Astrocyte (in vitro differentiated cells and primary cell): ENCODE data around the gene CDKN1C. TPM values are rescaled to one million over a fixed set of nuclear protein-coding genes. Genes with fewer than 3 reads are reported as not detected.

Experiments used
- DNase-seq: peaks from one replicate; pipeline ENCODE4 v3.0.0-alpha.2; 2010; ENCODE audit warnings: low read depth
- FAIRE-seq: peaks from 2 replicates; lab custom pipeline; 2011; peaks lifted over from hg19 to GRCh38; lab: Jason Lieb, UNC
- H2AFZ ChIP-seq: 2 replicates; pipeline ENCODE4 v1.6.0; 2012; ENCODE audit warnings: low read depth, low read length, inconsistent platforms
- H3K27ac ChIP-seq: 2 replicates; pipeline ENCODE4 v1.5.1; 2011; ENCODE audit warnings: low read depth, low read length, inconsistent platforms
- H3K27me3 ChIP-seq: 2 replicates; pipeline ENCODE4 v1.6.0; 2011; ENCODE audit warnings: low read length, inconsistent platforms; ENCODE audit not compliant: insufficient read depth
- H3K36me3 ChIP-seq: 2 replicates; pipeline ENCODE4 v1.5.1; 2011; ENCODE audit warnings: low read length, inconsistent platforms; ENCODE audit not compliant: insufficient read depth
- H3K4me1 ChIP-seq: 2 replicates; pipeline ENCODE4 v1.5.1; 2011; ENCODE audit warnings: low read length, inconsistent platforms; ENCODE audit not compliant: insufficient read depth
- H3K4me2 ChIP-seq: 2 replicates; pipeline ENCODE4 v1.6.0; 2012; ENCODE audit warnings: low read length, inconsistent platforms
- H3K4me3 ChIP-seq: 2 replicates; pipeline ENCODE4 v1.5.1; 2011; ENCODE audit warnings: low read depth, mild to moderate bottlenecking, low read length, inconsistent platforms; ENCODE audit not compliant: insufficient read depth
- H3K79me2 ChIP-seq: 2 replicates; pipeline ENCODE4 v1.6.0; 2012; ENCODE audit warnings: mild to moderate bottlenecking, low read length, inconsistent platforms; ENCODE audit not compliant: insufficient read depth
- H3K9ac ChIP-seq: 2 replicates; pipeline ENCODE4 v1.6.0; 2012; ENCODE audit warnings: mild to moderate bottlenecking, low read length, inconsistent platforms
- H3K9me3 ChIP-seq: 2 replicates; pipeline ENCODE4 v1.5.1; 2012; ENCODE audit warnings: low read depth, mild to moderate bottlenecking, low read length, inconsistent platforms; ENCODE audit not compliant: insufficient read depth
- H4K20me1 ChIP-seq: 2 replicates; pipeline ENCODE4 v1.6.0; 2012; ENCODE audit warnings: low read length, inconsistent platforms; ENCODE audit not compliant: insufficient read depth
- H3K27ac Mint-ChIP-seq: one replicate; pipeline ENCODE4 v1.8.0; 2021; ENCODE audit warnings: mild to moderate bottlenecking, mixed read lengths; ENCODE audit not compliant: unreplicated experiment
- H3K27me3 Mint-ChIP-seq: one replicate; pipeline ENCODE4 v1.8.0; 2021; ENCODE audit warnings: low read depth, mixed read lengths; ENCODE audit not compliant: unreplicated experiment
- H3K36me3 Mint-ChIP-seq: one replicate; pipeline ENCODE4 v1.8.0; 2021; ENCODE audit warnings: low read depth, mixed read lengths; ENCODE audit not compliant: unreplicated experiment
- H3K4me1 Mint-ChIP-seq: one replicate; pipeline ENCODE4 v1.8.0; 2021; ENCODE audit warnings: low read depth, mixed read lengths; ENCODE audit not compliant: unreplicated experiment
- H3K4me3 Mint-ChIP-seq: one replicate; pipeline ENCODE4 v1.8.0; 2021; ENCODE audit warnings: mild to moderate bottlenecking, moderate library complexity, mixed read lengths; ENCODE audit not compliant: unreplicated experiment
- H3K9me3 Mint-ChIP-seq: one replicate; pipeline ENCODE4 v1.8.0; 2021; ENCODE audit warnings: mild to moderate bottlenecking, mixed read lengths; ENCODE audit not compliant: unreplicated experiment
- CTCF ChIP-seq: IDR thresholded peaks from 2 replicates; pipeline ENCODE4 v1.5.1; 2011; ENCODE audit warnings: low read depth, mild to moderate bottlenecking, inconsistent platforms, low read length, moderate library complexity; ENCODE audit not compliant: insufficient read depth
- EZH2 ChIP-seq: IDR thresholded peaks from 2 replicates; pipeline ENCODE4 v1.6.1; 2012; ENCODE audit warnings: mild to moderate bottlenecking, low read length, inconsistent platforms; ENCODE audit not compliant: insufficient read depth
- total RNA-seq: library from RNA; stranded (reverse); gene quantifications from 2 replicates; pipeline ENCODE4 v1.2.1, GENCODE V29; 2021

CDKN1C gene
- total RNA-seq, 1 donor from 2014 or later = 7.5 TPM

- DNase-seq = no peak
- Mint-ChIP-seq H3K4me3 (no peak overlapping the region), H3K27me3 (peaks cover 6% of the 10 kb centered on the region), H3K4me1 (peaks cover 13% of the 10 kb centered on the region), H3K36me3 (peaks cover 10% of the 10 kb centered on the region), H3K27ac (no peak overlapping the region), H3K9me3 (peaks cover 2% of the 10 kb centered on the region)
- peak overlapping the region; percentile 85 for H2AFZ ChIP-seq
- no peak for FAIRE-seq
- no peaks in the 10 kb centered on the region for H3K36me3 ChIP-seq
- peak overlapping the region; percentile 75 for H3K9ac ChIP-seq
- peak overlapping the region; percentile 54 for H3K4me3 ChIP-seq
- H3K4me2 ChIP-seq = peak overlapping the region; percentile 96
- no peaks in the 10 kb centered on the region for H3K79me2 ChIP-seq
- H3K9me3 ChIP-seq = no peaks in the 10 kb centered on the region
- H4K20me1 ChIP-seq = no peaks in the 10 kb centered on the region
- no peak overlapping the region for H3K27ac ChIP-seq
- peaks cover 34% of the 10 kb centered on the region for H3K4me1 ChIP-seq
- no peak for TF ChIP-seq CTCF
- TF ChIP-seq EZH2 = no peak
- no peaks in the 10 kb centered on the region for H3K27me3 ChIP-seq
Measured at GRCh38 chr11:2901196-2901796, 15.7 kb upstream of the CDKN1C start.

DNA sequence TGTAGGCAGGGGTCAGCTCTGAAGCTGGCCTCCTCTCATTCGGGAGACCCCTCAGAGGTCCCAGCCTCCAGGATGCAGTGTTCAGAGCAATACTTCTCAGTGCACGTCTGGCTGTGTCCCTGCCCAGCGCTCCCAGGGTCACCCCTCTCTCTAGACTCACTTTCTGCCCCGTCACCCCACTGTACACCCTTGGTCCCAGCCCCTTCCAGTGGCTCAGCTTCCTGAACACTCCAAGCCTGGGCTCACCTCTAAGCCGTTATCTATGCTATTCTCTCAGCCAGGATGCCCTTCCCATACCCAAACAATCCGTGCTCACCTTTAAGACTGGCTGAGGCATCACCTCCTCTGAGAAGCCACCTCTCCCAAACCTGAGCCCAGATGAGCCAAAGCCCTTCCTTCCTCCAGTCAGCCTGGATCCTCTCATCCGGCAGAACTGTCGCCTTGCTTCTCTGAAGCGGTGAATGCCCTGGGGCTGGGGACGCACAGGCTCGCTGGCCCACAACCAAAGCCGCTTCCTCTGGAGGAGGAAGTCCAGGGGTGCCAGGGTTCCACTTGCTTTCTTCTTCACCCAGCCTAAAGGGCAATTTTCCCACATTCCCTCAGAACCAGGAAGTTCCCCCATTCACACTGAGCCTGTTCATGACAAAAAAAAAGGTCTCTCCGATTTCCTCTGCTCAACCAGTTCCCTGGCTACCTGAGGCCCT, 13.7 kb upstream of the CDKN1C start:
- Mint-ChIP-seq H3K4me3 (peak overlapping the region; percentile 27), H3K36me3 (peaks cover under 1% of the 10 kb centered on the region), H3K4me1 (peaks cover 13% of the 10 kb centered on the region), H3K27me3 (peaks cover 16% of the 10 kb centered on the region), H3K27ac (peak overlapping the region; percentile 8), H3K9me3 (no peaks in the 10 kb centered on the region)
- Histone ChIP-seq H3K27me3 (no peaks in the 10 kb centered on the region), H3K27ac (peak overlapping the region; percentile 28), H3K4me3 (no peak overlapping the region), H3K4me1 (peaks cover 34% of the 10 kb centered on the region), H3K9me3 (no peaks in the 10 kb centered on the region), H4K20me1 (no peaks in the 10 kb centered on the region), H2AFZ (no peak overlapping the region), H3K4me2 (peak overlapping the region; percentile 63), H3K36me3 (no peaks in the 10 kb centered on the region), H3K79me2 (no peaks in the 10 kb centered on the region), H3K9ac (no peak overlapping the region)
- FAIRE-seq (no peak), DNase-seq (no peak)
- TF ChIP-seq CTCF (no peak), EZH2 (no peak)
